ENCODE data around the gene PIK3R6.

PIK3R6 gene

GRCh38 chr17:8766731-8767130, 100.7 kb downstream of the PIK3R6 start:
- no peak for TF ChIP-seq CTCF (IDR thresholded peaks at IDR 0.05; ENCODE audit: low read depth, low read length)
- no peak overlapping the region for H3K4me3 ChIP-seq (replicated peaks in 1 of 2; ENCODE audit: low read depth in 2 of 2, low read length in 2 of 2)
- DNase-seq (ENCODE audit: low read depth in 2 of 2) = peak in 1 of 2 donors; percentile 7

- TF ChIP-seq CTCF (IDR thresholded peaks at IDR 0.05; ENCODE audit: low read depth, low read length) = no peak
- no peak for DNase-seq (ENCODE audit: low read depth in 2 of 2)
- H3K4me3 ChIP-seq (replicated peaks in 1 of 2; ENCODE audit: low read depth in 2 of 2, low read length in 2 of 2) = no peak overlapping the region
Observed at GRCh38 chr17:8762012-8762411, 105.5 kb downstream of the PIK3R6 start.

DNA sequence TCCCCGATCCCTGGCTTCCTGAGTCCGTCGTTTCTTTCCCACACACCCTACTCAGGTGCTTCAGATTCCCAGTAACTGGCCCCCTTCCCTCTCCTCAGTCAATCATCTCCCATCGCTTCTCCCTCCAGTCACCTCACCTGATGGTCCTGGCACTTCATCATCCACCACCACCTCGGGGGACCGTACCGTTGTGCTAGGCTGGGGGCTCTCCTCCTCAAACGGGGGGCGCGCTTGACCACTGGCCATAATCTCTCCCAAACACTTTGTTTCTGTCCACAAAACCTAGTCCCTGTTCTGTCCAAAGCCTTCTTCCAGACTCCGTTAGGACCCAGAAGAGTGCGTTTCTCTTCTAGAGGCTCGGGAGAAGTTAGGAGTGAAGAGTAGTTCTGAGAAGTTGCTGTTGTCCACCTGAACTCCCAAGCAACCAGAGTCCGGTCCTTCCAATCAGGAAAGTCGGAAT, 109.3 kb downstream of the PIK3R6 start, which contains the start of gene SPDYE4:
TSS of gene SPDYE4 (minus strand) at position 410 of the 460 bp plus-strand sequence. CDS start at position 246, 164 bp downstream.
- DNase-seq (ENCODE audit: low read depth in 2 of 2) = no peak
- TF ChIP-seq CTCF (IDR thresholded peaks at IDR 0.05; ENCODE audit: low read depth, low read length) = no peak
- H3K4me3 ChIP-seq (replicated peaks in 1 of 2; ENCODE audit: low read depth in 2 of 2, low read length in 2 of 2) = no peak within 1 kb of the TSS

DNA sequence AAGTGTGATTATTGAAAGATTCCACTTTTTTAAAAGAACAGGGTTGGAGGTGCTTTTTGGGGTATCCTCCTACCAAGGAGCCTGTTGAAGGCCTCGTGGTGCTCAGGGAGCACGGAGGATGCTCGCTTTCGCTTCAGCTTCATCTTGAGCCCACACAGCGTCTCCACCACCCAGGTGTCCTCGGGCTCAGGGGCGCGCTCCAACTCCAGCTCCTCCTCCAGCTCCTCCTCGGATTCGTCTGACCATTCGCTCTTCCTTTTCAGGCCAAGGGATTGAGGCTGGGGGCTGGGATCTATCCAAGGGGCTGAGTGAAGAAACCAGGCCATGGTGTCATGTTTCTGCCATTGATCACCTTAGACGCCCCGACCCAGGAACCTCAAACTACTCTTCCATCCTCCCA, 110.3 kb downstream of the PIK3R6 start:
- no peak for DNase-seq (ENCODE audit: low read depth in 2 of 2)
- no peak for TF ChIP-seq CTCF (IDR thresholded peaks at IDR 0.05; ENCODE audit: low read depth, low read length)
- H3K4me3 ChIP-seq (replicated peaks in 1 of 2; ENCODE audit: low read depth in 2 of 2, low read length in 2 of 2) = no peak overlapping the region

- TF ChIP-seq CTCF (IDR thresholded peaks at IDR 0.05; ENCODE audit: low read depth, low read length) = no peak
- no peak overlapping the region for H3K4me3 ChIP-seq (replicated peaks in 1 of 2; ENCODE audit: low read depth in 2 of 2, low read length in 2 of 2)
- DNase-seq (ENCODE audit: low read depth in 2 of 2) = no peak
Observed at GRCh38 chr17:8755590-8756255, 111.8 kb downstream of the PIK3R6 start.

GRCh38 chr17:8754890-8755289, 112.6 kb downstream of the PIK3R6 start:
- no peak for TF ChIP-seq CTCF (IDR thresholded peaks at IDR 0.05; ENCODE audit: low read depth, low read length)

More at GRCh38 chr17:8754890-8755289, 112.6 kb downstream of the PIK3R6 start:
- no peak overlapping the region for H3K4me3 ChIP-seq (replicated peaks in 1 of 2; ENCODE audit: low read depth in 2 of 2, low read length in 2 of 2)
- no peak for DNase-seq (ENCODE audit: low read depth in 2 of 2)

All from cardiac fibroblast (primary cell).